ENCODE measurements around the gene IL6ST.

- TF ChIP-seq POLR2A (IDR thresholded peaks at IDR 0.05) (no peak), CTCF (IDR thresholded peaks at IDR 0.05) (no peak)
These were observed 33.9 kb upstream of the IL6ST start for GRCh38 chr5:56028708-56029107.

All from breast epithelium (tissue), 3 donors.